Measurements from ENCODE around the gene NANOS1. TPM values are rescaled to one million over a fixed set of nuclear protein-coding genes. Genes with fewer than 3 reads are reported as not detected.

The NANOS1 gene
- total and polyA plus RNA-seq, 9 of the 15 experiments (the other 6 are each of a cell fraction or from before 2014, with no cell fraction given), result 0.14 to 1.6 (median 0.83) TPM; not detected in 1

GRCh38 chr10:119079599-119080520, 50.3 kb downstream of the NANOS1 start:
- WGBS (ENCODE audit: insufficient coverage, low coverage, missing lambda C conversion rate), result 0% methylated on average over 12 of the region's 48 CpGs
- H3K79me2 ChIP-seq (ENCODE audit: control insufficient read depth, insufficient read depth, low read length), result peaks cover 66% of the 10 kb centered on the region
- H3K4me1 ChIP-seq (replicated peaks in 1 of 2; ENCODE audit: control insufficient read depth in 2 of 2, insufficient read depth in 2 of 2, low read length in 2 of 2), result peaks cover 9 to 16% of the 10 kb centered on the region in 2 experiments; a peak in 4 of 5 replicates
- ChIA-PET CTCF (ENCODE audit: low intra/inter-chr PET ratio) (no interaction called here), POLR2A (interaction anchor here (0.6 to 2.8 kb wide), 11 partner anchors 11 to 1506 kb away, joined by 3 to 8 read pairs (median 3); partner anchors contain the start of gene DENND10)
- ATAC-seq (peak; percentile 92), DNase-seq (ENCODE audit: extremely low read depth in 1 of 4, low spot score in 3 of 4) (peak; percentile 61 to 83 (median 72)), FAIRE-seq (peak; percentile 67)
- peaks cover 24% of the 10 kb centered on the region for H4K20me1 ChIP-seq (replicated peaks; ENCODE audit: control insufficient read depth, insufficient read depth, low read length)
- no peaks in the 10 kb centered on the region for H3K9me3 ChIP-seq (replicated peaks; ENCODE audit: control insufficient read depth, insufficient read depth, low read depth, low read length)
- H3K4me2 ChIP-seq (ENCODE audit: insufficient read depth, low read length), result peak overlapping the region; percentile 97
- in situ Hi-C loops (cut with MboI) (no loop called here), intact Hi-C loops (cut with micrococcal nuclease) (loop anchor here (5.0 kb wide), 1 partner anchor 97 kb away; the partner anchor contains the start of gene PRDX3)
- peak overlapping the region; percentile 97 to 99 for H3K9ac ChIP-seq (ENCODE audit: insufficient read depth in 1 of 2, low read depth in 2 of 2, low read length in 2 of 2)
- peak overlapping the region; percentile 94 for H2AFZ ChIP-seq (ENCODE audit: low read depth, low read length)
- TSS peak; percentile 58 for BruUV-seq (replicated peaks)
- peaks cover 30% of the 10 kb centered on the region; the same call in 2 of the 3 replicates for H3K36me3 ChIP-seq (ENCODE audit: control insufficient read depth, insufficient read depth, low read length)
- H3K27me3 ChIP-seq (ENCODE audit: control insufficient read depth in 2 of 2, insufficient read depth in 2 of 2, low read length in 2 of 2), result no peaks in the 10 kb centered on the region
- no peaks in the 10 kb centered on the region for H3K9me1 ChIP-seq (ENCODE audit: control insufficient read depth, insufficient read depth, low read length)
- H3K27ac ChIP-seq (ENCODE audit: extremely low read depth, low read depth, low read length), result peak overlapping the region; percentile 97
- peak overlapping the region; percentile 92 for H3K4me3 ChIP-seq
- TF ChIP-seq POLR2AphosphoS5 (IDR thresholded peaks at IDR 0.05; ENCODE audit: control insufficient read depth, insufficient read depth, low read depth, low read length) (peak; percentile 73), YBX1 (IDR thresholded peaks at IDR 0.05) (no peak), DPF2 (IDR thresholded peaks at IDR 0.05) (peak; percentile 59), CAMTA2 (CRISPR knock-in tag; conservative IDR thresholded peaks at IDR 0.05) (no peak), CBX8 (IDR thresholded peaks at IDR 0.05; ENCODE audit: borderline replicate concordance, extremely low read depth, low read depth, low read length, poor library complexity, severe bottlenecking) (no peak), ZNF134 (CRISPR knock-in tag; conservative IDR thresholded peaks at IDR 0.05) (no peak), MYC (IDR thresholded peaks at IDR 0.05; ENCODE audit: low read depth, low read length) (peak; percentile 71), MYC (CRISPR knock-in tag; IDR thresholded peaks at IDR 0.05; ENCODE audit: borderline replicate concordance, low read depth) (peak; percentile 72; the same call in 1 of the 2 replicates), NR2C1 (IDR thresholded peaks at IDR 0.05) (no peak), NR2C1 (tag; IDR thresholded peaks at IDR 0.05) (no peak), PRPF4 (IDR thresholded peaks at IDR 0.05; ENCODE audit: insufficient read depth, low read depth, low read length, poor library complexity, severe bottlenecking) (no peak)
- TF ChIP-seq, protein P1, sequence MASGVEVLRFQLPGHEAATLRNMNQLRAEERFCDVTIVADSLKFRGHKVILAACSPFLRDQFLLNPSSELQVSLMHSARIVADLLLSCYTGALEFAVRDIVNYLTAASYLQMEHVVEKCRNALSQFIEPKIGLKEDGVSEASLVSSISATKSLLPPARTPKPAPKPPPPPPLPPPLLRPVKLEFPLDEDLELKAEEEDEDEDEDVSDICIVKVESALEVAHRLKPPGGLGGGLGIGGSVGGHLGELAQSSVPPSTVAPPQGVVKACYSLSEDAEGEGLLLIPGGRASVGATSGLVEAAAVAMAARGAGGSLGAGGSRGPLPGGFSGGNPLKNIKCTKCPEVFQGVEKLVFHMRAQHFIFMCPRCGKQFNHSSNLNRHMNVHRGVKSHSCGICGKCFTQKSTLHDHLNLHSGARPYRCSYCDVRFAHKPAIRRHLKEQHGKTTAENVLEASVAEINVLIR (CRISPR knock-in tag; IDR thresholded peaks at IDR 0.05), result no peak
